Activated CD4-positive, alpha-beta T cell treated with anti-CD3 and anti-CD28 coated beads, Interleukin-2, amount 50 U/mL, for 4 hours (primary cell): ENCODE data around the gene MARCHF10.
A peak's percentile ranks its signal among the peaks of the same experiment; 100 is the strongest.
"Not testable (repeated sequence)": the region's sequence is repeated elsewhere in the genome, so short reads cannot be mapped to it uniquely, and the experiment has no call there.

Experiments used
- DNase-seq, 2 experiments: peaks; one replicate each; pipeline ENCODE4 v3.0.0-alpha.2; 2020

The MARCHF10 gene

GRCh38 chr17:62714016-62714777 lies 93.9 kb downstream of the MARCHF10 start:
- DNase-seq: no peak

DNA sequence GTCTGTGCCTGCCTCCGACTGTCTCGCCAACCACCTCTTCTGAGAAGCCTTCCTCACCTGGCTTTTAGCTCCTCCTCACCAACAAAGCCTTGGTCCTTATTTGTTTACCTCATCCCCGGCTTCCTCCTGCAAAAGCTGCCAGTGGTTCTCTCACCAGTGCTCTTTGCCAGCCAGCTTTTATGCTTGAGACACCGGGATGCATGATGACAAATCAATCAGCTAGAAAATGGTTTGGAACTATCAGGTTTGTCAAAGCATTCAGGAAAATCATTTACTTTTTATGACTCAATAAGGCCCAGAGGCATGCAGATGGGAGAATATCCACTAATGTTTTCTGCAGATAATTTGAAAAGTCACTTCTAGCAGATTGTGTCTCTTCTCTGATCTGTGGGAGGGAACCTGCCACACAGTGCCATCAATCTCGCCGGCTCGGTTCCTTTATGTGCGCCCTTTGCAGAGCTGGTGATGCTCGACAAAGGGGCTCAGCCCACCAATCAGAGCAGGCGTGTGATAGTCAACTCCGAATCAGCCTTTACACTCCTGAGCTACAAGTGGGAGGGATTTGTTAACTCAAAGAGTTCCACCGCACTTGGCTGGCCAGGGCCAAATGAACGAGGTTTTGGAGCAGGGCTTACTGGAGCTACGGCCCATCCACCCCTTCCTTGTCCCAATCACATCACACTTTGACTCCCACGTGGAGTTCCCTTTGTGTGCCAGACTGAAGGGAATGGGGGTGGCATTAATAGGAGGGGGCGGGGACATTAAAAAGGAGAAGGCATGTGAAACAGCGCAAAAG lies 94.8 kb downstream of the MARCHF10 start:
- DNase-seq: no peak

GRCh38 chr17:62712171-62712581 lies 95.9 kb downstream of the MARCHF10 start:
- no peak for DNase-seq

DNA sequence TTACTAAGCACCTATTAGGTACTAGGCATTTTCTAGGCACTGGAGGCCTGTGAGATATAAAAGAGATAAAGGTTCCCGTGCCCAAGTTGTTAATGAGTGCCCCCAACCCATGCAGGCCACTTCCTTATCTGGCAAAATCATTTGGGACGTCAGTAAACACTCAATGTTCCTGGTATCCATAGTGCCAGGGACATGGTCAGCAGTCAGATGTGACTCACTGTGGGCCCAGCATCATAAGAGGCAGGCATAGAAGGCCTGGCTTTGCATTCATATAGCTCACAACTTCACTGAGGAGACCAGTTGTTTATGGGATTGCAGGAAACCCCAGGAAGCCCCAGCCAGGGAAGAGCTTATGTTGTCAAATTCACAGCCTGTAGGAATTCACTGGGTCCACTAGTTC lies 99.5 kb downstream of the MARCHF10 start:
- DNase-seq: no peak

- DNase-seq: no peak
These were observed 100.7 kb downstream of the MARCHF10 start for GRCh38 chr17:62707425-62707739.

DNA sequence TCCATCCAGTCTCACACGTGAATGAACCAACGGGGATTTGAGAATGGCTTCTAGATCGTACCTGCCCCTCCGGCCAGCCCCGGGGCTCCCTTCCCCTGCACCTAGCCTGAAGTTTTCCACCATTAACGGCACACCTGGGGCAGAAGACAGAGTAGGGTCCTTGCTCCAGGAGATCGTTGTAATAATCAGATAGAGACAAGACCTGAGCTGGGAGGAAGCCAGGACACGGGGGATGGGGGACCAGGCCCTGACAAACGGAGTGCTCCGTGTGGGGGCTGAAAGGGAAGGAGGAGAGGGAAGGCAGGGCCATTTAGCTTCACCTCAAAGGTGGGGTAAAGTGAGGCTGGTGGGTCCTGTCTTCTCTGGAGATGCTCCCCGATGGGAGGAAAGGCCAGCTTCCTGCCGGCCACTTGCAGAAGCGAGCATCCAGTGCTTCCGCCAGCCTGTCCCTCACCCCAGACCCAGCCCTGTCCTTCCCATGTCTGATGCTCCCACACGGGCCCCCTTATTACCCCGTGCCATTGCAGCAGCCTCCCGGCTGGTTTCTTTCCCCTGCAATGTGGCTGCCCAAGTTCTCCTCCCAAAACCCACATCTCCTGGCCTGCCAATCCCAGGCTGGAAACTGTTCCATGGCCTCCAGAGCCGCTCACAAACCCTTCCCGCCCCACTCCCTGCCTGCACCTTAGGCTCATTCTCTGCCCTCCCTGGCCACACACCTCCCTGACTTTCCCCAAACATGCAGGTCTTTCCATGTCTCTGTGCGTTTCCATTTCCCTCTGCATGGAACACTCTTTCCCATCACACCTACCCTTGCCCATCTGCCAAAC lies 101.3 kb downstream of the MARCHF10 start:
- no peak for DNase-seq

GRCh38 chr17:62705778-62706597 lies 102.1 kb downstream of the MARCHF10 start:
- DNase-seq: no peak

- DNase-seq: no peak
These were observed 102.8 kb downstream of the MARCHF10 start for GRCh38 chr17:62705156-62705777.

DNA sequence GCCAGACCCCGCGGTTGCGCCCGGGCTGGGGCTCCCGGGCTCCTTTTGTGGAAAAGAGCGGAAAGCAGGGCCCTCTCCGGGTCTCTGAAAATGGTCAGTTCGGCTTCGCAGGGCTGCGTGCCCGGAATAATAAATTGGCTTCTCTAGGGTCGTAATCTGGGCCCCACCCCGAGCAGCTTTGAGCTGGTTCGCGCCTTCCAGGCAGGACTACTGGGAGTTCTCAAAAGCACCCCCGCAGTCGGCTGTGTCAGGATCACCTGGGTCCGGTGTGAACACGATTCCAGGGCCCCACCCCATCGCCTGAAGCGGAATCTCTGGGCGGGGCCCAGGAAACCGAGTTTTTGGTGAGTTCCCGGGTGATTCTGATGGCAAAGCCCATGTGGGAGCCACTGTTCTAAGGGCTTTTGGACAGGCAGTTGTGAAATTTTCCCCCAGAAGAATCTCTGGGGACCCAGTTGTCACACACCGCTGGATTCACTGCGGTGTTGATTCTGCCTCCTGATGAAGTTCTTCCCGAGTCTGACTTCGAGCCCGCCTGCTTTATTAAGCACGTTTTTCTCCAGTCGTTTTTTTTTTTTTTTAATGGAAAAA lies 103.6 kb downstream of the MARCHF10 start:
- DNase-seq: no peak

DNA sequence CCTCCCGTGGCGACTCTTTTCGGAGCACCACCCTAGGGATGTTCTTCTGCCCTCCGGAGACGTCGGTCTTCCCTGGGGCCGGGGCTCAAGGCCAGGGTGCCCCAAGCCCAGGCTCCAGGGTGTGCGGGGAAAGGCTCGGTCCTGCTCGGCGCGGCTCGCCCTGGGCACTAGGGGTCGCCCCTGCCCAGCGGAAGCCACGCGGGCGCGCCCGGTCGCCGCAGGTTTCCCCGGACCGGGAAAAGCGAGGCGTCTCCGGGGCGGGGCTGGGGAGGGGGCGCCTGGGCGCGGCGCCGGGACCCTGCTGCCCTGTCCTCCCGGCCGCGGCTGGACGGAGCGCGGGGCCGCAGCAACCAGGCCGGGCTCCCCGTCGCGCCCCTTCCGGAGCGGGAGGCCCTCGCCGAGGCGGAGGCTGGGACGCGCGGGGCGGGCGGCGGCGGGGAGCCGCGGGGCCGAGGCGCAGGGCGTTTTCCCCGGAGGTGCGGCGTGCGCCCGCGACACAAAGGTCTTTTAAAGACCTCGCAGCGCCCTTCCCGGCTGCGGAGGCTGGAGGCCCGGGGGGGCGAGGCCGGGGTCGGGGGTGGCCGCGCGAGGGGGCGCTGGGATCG lies 104.2 kb downstream of the MARCHF10 start:
- peak; percentile 59 to 60 for DNase-seq

- DNase-seq: no peak
These were observed 104.8 kb downstream of the MARCHF10 start for GRCh38 chr17:62703261-62703775.

- no peak for DNase-seq
These were observed 105.3 kb downstream of the MARCHF10 start for GRCh38 chr17:62702746-62703260.

- DNase-seq: no peak
These were observed 106.4 kb downstream of the MARCHF10 start for GRCh38 chr17:62701706-62702085.

- no peak for DNase-seq
These were observed 107.0 kb downstream of the MARCHF10 start for GRCh38 chr17:62700964-62701705.

DNA sequence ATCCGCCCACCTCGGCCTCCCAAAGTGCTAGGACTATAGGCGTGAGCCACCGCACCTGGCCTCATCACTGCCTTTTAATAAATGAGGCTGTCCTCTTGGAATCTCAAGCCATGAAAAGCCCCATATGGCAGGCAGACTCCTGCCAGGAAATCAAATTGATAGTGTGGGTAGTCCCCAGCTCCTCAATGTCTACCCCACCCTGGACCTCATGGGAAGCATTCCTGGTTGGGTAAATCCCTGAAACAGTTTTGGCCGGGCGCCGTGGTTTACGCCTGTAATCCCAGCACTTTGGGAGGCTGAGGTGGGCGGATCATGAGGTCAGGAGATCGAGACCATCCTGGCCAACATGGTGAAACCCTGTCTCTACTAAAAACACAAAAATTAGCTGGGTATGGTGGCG lies 109.7 kb downstream of the MARCHF10 start:
- not testable (repeated sequence) for DNase-seq

GRCh38 chr17:62696726-62697490 lies 111.2 kb downstream of the MARCHF10 start:
- DNase-seq: no peak

DNA sequence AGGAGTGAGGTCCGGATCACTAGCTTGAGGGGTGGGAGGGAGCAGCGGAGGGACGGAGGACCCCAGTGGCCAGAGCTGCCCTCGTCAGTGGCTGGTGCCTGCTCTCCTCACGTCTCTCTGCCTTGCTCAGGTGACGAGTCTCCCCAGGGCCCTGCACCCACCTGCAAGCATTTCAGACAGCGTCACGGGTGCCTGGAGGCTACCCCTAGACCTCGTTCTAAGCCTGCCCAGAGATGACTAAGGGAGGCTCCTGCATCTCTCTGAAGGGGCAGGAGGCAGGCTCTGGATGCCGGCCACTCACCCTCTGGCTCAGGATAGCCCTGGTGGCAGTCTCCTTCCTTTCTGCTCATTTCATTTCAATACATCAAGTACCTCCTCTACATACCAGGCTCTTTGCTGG lies 111.9 kb downstream of the MARCHF10 start:
- no peak for DNase-seq

DNA sequence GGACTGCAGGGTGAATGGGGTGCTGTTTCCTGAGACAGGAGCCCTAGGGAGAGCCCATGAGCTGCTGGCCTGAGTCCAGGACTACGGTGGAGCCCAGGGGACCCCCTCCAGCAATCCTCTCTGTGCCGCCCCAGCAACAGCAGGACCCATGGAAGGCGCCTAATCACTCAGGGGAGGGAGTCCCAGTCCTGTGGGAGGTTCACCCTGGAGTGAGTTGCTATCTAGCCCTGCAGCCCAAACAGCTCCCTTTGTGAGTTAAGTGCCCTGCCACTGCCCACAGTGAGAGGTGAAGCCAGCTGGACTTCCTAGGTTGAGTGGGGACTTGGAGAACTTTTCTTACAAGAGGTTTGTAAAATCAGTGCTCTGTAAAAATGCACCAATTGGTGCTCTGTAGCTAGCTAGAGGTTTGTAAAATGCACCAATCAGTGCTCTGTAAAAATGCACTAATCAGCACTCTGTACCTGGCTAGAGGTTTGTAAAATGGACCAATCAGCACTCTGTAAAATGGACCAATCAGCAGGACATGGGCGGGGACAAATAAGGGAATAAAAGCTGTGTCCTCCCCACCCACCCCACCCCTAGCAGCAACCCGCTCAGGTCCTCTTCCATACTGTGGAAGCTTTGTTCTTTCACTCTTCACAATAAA lies 112.9 kb downstream of the MARCHF10 start:
- DNase-seq: not testable (repeated sequence)
